Measurements from ENCODE around the gene DDN. TPM values are rescaled to one million over a fixed set of nuclear protein-coding genes. Genes with fewer than 3 reads are reported as not detected.
A peak's percentile ranks its signal among the peaks of the same experiment; 100 is the strongest.

DDN gene
- total and polyA plus RNA-seq, 2 donors (not counting 1 experiment from before 2014, with no cell fraction given), result 0.10 to 0.75 TPM

DNA sequence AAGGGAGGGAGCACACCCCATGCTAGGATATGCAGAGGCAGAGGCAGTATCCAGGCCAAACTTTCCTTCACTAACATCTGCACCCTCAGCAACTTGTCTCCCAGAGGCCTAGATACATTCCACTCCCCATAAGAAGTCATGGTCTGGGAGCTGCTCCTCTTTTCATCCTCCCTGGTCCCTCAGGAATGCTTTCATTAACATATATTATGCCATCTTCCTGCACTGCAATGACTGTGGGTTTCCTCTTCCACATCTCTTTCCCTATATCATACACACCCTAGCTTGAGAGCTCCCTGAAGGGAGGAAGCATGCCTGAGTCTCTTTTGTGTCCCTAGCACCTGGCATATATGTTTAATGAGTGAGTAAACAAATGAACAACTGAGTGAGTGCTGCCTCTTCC is 8.6 kb downstream of the DDN start:
- H3K4me3 Mint-ChIP-seq, result no peak overlapping the region
- H3K9me3 Mint-ChIP-seq (ENCODE audit: insufficient read depth), result no peaks in the 10 kb centered on the region
- Histone ChIP-seq H3K79me2 (ENCODE audit: control insufficient read depth, insufficient read depth, low read length) (no peaks in the 10 kb centered on the region), H3K36me3 (replicated peaks in 1 of 2; ENCODE audit: control extremely low read depth in 1 of 2, control insufficient read depth in 1 of 2, extremely low read depth in 1 of 2, insufficient read depth in 2 of 2, low read length in 1 of 2) (no peaks in the 10 kb centered on the region), H3K27me3 (replicated peaks in 1 of 4; ENCODE audit: control extremely low read depth in 1 of 4, control insufficient read depth in 3 of 4, insufficient read depth in 4 of 4, low read length in 3 of 4) (peaks cover 0 to 70% (median 34%) of the 10 kb centered on the region in 4 experiments), H3K27ac (ENCODE audit: low read length in 2 of 2) (no peak overlapping the region), H3K4me1 (ENCODE audit: control insufficient read depth in 2 of 2, insufficient read depth in 2 of 2, low read length in 2 of 2) (peaks cover 7 to 13% of the 10 kb centered on the region in 2 donors), H3K4me2 (replicated peaks; ENCODE audit: low read depth, low read length, poor library complexity, severe bottlenecking) (no peak overlapping the region), H3K9ac (ENCODE audit: low read length) (no peak overlapping the region), H3K4me3 (ENCODE audit: control extremely low read depth in 1 of 5, extremely low read depth in 1 of 5, insufficient read depth in 1 of 5, low read depth in 2 of 5, low read length in 4 of 5) (no peak overlapping the region), H4K20me1 (ENCODE audit: control insufficient read depth, insufficient read depth, low read length, poor library complexity, severe bottlenecking) (no peaks in the 10 kb centered on the region), H3K9me3 (ENCODE audit: control extremely low read depth in 1 of 3, control insufficient read depth in 2 of 3, insufficient read depth in 1 of 3, low read length in 2 of 3) (no peaks in the 10 kb centered on the region), H2AFZ (ENCODE audit: insufficient read depth, low read depth, low read length, poor library complexity, severe bottlenecking) (no peak overlapping the region)
- H3K4me1 Mint-ChIP-seq, result peaks cover 13% of the 10 kb centered on the region
- ChIA-PET CTCF (interaction anchor here (0.8 to 1.8 kb wide), 4 partner anchors 13 to 555 kb away, joined by 3 to 4 read pairs (median 4); partner anchors contain the start of genes FKBP11 and WNT1), POLR2A (no interaction called here)
- H3K27ac Mint-ChIP-seq, result no peak overlapping the region
- H3K27me3 Mint-ChIP-seq, result peaks cover 56% of the 10 kb centered on the region
- intact Hi-C loops (cut with micrococcal nuclease), result no loop called here
- ATAC-seq (ENCODE audit: low read depth) (no peak), DNase-seq (no peak)
- TF ChIP-seq EZH2 (IDR thresholded peaks at IDR 0.05; ENCODE audit: borderline replicate concordance, insufficient read depth, low read depth, low read length, poor library complexity, severe bottlenecking) (no peak), CTCF (IDR thresholded peaks at IDR 0.05) (no peak)

DNA sequence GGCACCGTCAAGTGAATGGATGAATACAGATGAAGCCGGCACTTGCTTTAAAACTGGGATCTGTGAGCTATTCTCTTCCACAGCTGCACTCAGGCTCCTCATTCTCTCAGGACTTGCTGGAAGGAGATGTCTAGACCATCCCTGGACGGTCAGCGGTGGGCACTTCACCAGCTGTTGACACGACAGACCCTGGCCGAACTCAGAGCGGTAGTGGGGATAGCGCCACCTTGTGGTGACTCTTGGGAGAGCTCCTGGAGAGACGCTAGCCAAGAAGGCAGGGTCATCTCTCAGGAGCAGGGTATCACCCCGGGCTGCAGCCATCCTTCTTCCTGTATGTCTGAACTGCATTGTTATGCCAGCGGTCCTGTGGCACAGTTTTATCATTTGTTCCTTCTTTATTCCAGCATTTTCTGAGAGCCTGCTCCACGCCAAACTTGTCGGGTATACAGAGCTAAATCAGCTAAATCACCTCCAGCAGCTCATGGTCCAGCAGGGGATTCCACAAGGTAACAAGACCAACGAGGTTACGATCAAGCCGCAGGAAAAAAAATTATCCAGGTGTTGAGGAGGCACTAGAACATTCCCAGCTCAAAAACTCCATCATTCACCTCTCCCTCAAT is 11.0 kb downstream of the DDN start:
- ChIA-PET POLR2A (interaction anchor here (1.0 kb wide), 1 partner anchor 63 kb away, joined by 3 read pairs; no protein-coding TSS in a partner anchor), CTCF (interaction anchor here (0.6 to 2.3 kb wide), 44 partner anchors 9 to 156 kb away, joined by 3 to 45 read pairs (median 4); partner anchors contain the start of genes ARF3, DDX23, FKBP11 and WNT1)
- H3K27ac Mint-ChIP-seq, result no peak overlapping the region
- Histone ChIP-seq H3K9me3 (ENCODE audit: control extremely low read depth in 1 of 3, control insufficient read depth in 2 of 3, insufficient read depth in 1 of 3, low read length in 2 of 3) (no peaks in the 10 kb centered on the region), H3K27me3 (replicated peaks in 1 of 4; ENCODE audit: control extremely low read depth in 1 of 4, control insufficient read depth in 3 of 4, insufficient read depth in 4 of 4, low read length in 3 of 4) (peaks cover 0 to 51% (median 22%) of the 10 kb centered on the region in 4 experiments), H4K20me1 (ENCODE audit: control insufficient read depth, insufficient read depth, low read length, poor library complexity, severe bottlenecking) (no peaks in the 10 kb centered on the region), H2AFZ (ENCODE audit: insufficient read depth, low read depth, low read length, poor library complexity, severe bottlenecking) (no peak overlapping the region), H3K4me1 (ENCODE audit: control insufficient read depth in 2 of 2, insufficient read depth in 2 of 2, low read length in 2 of 2) (peaks cover 0 to 5% of the 10 kb centered on the region in 2 donors), H3K4me3 (ENCODE audit: control extremely low read depth in 1 of 5, extremely low read depth in 1 of 5, insufficient read depth in 1 of 5, low read depth in 2 of 5, low read length in 4 of 5) (no peak overlapping the region), H3K79me2 (ENCODE audit: control insufficient read depth, insufficient read depth, low read length) (no peaks in the 10 kb centered on the region), H3K4me2 (replicated peaks; ENCODE audit: low read depth, low read length, poor library complexity, severe bottlenecking) (no peak overlapping the region), H3K36me3 (replicated peaks in 1 of 2; ENCODE audit: control extremely low read depth in 1 of 2, control insufficient read depth in 1 of 2, extremely low read depth in 1 of 2, insufficient read depth in 2 of 2, low read length in 1 of 2) (no peaks in the 10 kb centered on the region), H3K27ac (ENCODE audit: low read length in 2 of 2) (no peak overlapping the region), H3K9ac (ENCODE audit: low read length) (no peak overlapping the region)
- peak; percentile 71 for ATAC-seq (ENCODE audit: low read depth)
- 34% methylated on average over 16 of the region's 16 CpGs for WGBS (ENCODE audit: insufficient coverage)
- no peaks in the 10 kb centered on the region for H3K9me3 Mint-ChIP-seq (ENCODE audit: insufficient read depth)
- H3K4me3 Mint-ChIP-seq, result no peak overlapping the region
- intact Hi-C loops (cut with micrococcal nuclease), result loop anchor here (1.0 kb wide), 1 partner anchor 64 kb away; no protein-coding TSS in a partner anchor
- H3K4me1 Mint-ChIP-seq, result peaks cover 6% of the 10 kb centered on the region
- TF ChIP-seq EZH2 (IDR thresholded peaks at IDR 0.05; ENCODE audit: borderline replicate concordance, insufficient read depth, low read depth, low read length, poor library complexity, severe bottlenecking) (no peak), CTCF (IDR thresholded peaks at IDR 0.05) (peak; percentile 84)
- DNase-seq, result peak; percentile 76
- peaks cover 48% of the 10 kb centered on the region for H3K27me3 Mint-ChIP-seq

All from B cell (primary cell).